A549 (cell line): Measurements from ENCODE around the gene MAPK1. TPM values are rescaled to one million over a fixed set of nuclear protein-coding genes. Genes with fewer than 3 reads are reported as not detected.
"Not testable (repeated sequence)": the region's sequence is repeated elsewhere in the genome, so short reads cannot be mapped to it uniquely, and the experiment has no call there.

ENCODE experiments used
- ATAC-seq, 2 experiments: fragments of 200-7000 bp in 1 of 2; fragments of >200 bp in 1 of 2; cut with Nextera tagmentation in 1 of 2; cut with Tn5 transposase in 1 of 2; 3 replicates each; pipeline versions ENCODE4 v1.8.0 to v1.9.1; 2018 to 2020; ENCODE audit warnings: mild to moderate bottlenecking in 1 of 2, moderate library complexity in 1 of 2
- CTCF ChIA-PET: fragments of 300-600 bp; sonication (Branson Sonifier 250); formaldehyde crosslinking; extraction: SDS; loops from one replicate; lab custom pipeline; 2021; ENCODE audit warnings: antibody characterized with exemption, inconsistent platforms; lab: Yijun Ruan, JAX
- POLR2A ChIA-PET: fragments of 350-600 bp; formaldehyde crosslinking; extraction: SDS; loops from one replicate; lab custom pipeline; 2021; ENCODE audit warnings: antibody characterized with exemption, inconsistent platforms; lab: Yijun Ruan, JAX
- DNase-seq, 2 experiments: peaks; one replicate each; pipeline versions ENCODE4 v3.0.0 to v3.0.0-alpha.2; 2011 to 2016; ENCODE audit warnings: low read depth in 1 of 2, low spot score in 1 of 2
- FAIRE-seq: peaks from 2 replicates; lab custom pipeline; 2011; peaks lifted over from hg19 to GRCh38; lab: Jason Lieb, UNC
- H3K27ac ChIP-seq, 2 experiments: fragments of >200 bp; sonication (Bioruptor Twin); formaldehyde crosslinking; 3 replicates each; pipeline ENCODE4 v1.5.1; 2016 to 2017
- H3K4me1 ChIP-seq: fragments of >200 bp; sonication (Bioruptor Twin); formaldehyde crosslinking; 3 replicates; pipeline ENCODE4 v1.6.1; 2016
- H3K4me2 ChIP-seq: fragments of >200 bp; sonication (Bioruptor Twin); formaldehyde crosslinking; 3 replicates; pipeline ENCODE4 v1.6.1; 2016
- H3K4me3 ChIP-seq: fragments of >200 bp; sonication (Bioruptor Twin); formaldehyde crosslinking; 3 replicates; pipeline ENCODE4 v1.5.1; 2016
- H3K9me3 ChIP-seq: fragments of >200 bp; sonication (Bioruptor Twin); formaldehyde crosslinking; 3 replicates; pipeline ENCODE4 v1.6.1; 2016
- CTCF ChIP-seq: fragments of >200 bp; sonication (Bioruptor Twin); formaldehyde crosslinking; IDR thresholded peaks from 3 replicates; pipeline ENCODE4 v1.5.1; 2016
- E2F6 ChIP-seq: IDR thresholded peaks from 2 replicates; pipeline ENCODE4 v1.6.1; 2012; ENCODE audit warnings: low read depth, borderline replicate concordance
- EP300 ChIP-seq, 2 experiments: fragments of >200 bp; sonication (Bioruptor Twin); formaldehyde crosslinking; IDR thresholded peaks; 2 replicates in 1 of 2; 3 replicates in 1 of 2; pipeline ENCODE4 v1.6.1; 2016 to 2017
- FOSB ChIP-seq: fragments of 250-450 bp; sonication (Bioruptor Pico); IDR thresholded peaks from 2 replicates; pipeline ENCODE4 v1.5.0; 2020; ENCODE audit warnings: mild to moderate bottlenecking, moderate library complexity
- FOXS1 ChIP-seq: fragments of 250-450 bp; sonication (Bioruptor Pico); IDR thresholded peaks from 2 replicates; pipeline ENCODE4 v1.5.0; 2020; ENCODE audit warnings: mild to moderate bottlenecking, moderate library complexity
- HMGXB4 ChIP-seq: fragments of 250-450 bp; sonication (Bioruptor Pico); IDR thresholded peaks from 2 replicates; pipeline ENCODE4 v1.5.0; 2021; ENCODE audit warnings: mild to moderate bottlenecking, moderate library complexity, borderline replicate concordance
- HOXA7 ChIP-seq: fragments of 250-450 bp; sonication (Bioruptor Pico); IDR thresholded peaks from 2 replicates; pipeline ENCODE4 v1.5.0; 2020; ENCODE audit warnings: mild to moderate bottlenecking, moderate library complexity
- HOXB13 ChIP-seq: fragments of 250-450 bp; sonication (Bioruptor Pico); IDR thresholded peaks from 2 replicates; pipeline ENCODE4 v1.5.0; 2020; ENCODE audit warnings: low read depth, mild to moderate bottlenecking, moderate library complexity
- POLR2A ChIP-seq: IDR thresholded peaks from 2 replicates; pipeline ENCODE4 v1.6.1; 2012; ENCODE audit warnings: mild to moderate bottlenecking, low read length
- RAD21 ChIP-seq, 2 experiments: fragments of >200 bp in 1 of 2; sonication (Bioruptor Twin) in 1 of 2; formaldehyde crosslinking in 1 of 2; IDR thresholded peaks in 1 of 2; conservative IDR thresholded peaks in 1 of 2; 2 replicates in 1 of 2; 3 replicates in 1 of 2; pipeline ENCODE4 v1.6.1; 2012 to 2018; ENCODE audit warnings: inconsistent platforms in 1 of 2
- RARB ChIP-seq: fragments of 250-450 bp; sonication (Bioruptor Pico); IDR thresholded peaks from 2 replicates; pipeline ENCODE4 v1.8.0; 2021; ENCODE audit warnings: mild to moderate bottlenecking, moderate library complexity
- RCOR1 ChIP-seq: fragments of 150-350 bp; IDR thresholded peaks from 2 replicates; pipeline ENCODE4 v1.6.1; 2014; ENCODE audit warnings: antibody characterized with exemption, low read length, low read depth
- RNF2 ChIP-seq: fragments of 200-600 bp; sonication (generic); IDR thresholded peaks from 2 replicates; pipeline ENCODE4 v1.6.1; 2016; ENCODE audit warnings: low read depth, mild to moderate bottlenecking, antibody characterized with exemption, moderate library complexity, borderline replicate concordance
- SMC3 ChIP-seq: fragments of >200 bp; sonication (Bioruptor Twin); formaldehyde crosslinking; IDR thresholded peaks from 3 replicates; pipeline ENCODE4 v1.6.1; 2018; ENCODE audit warnings: inconsistent platforms
- USF2 ChIP-seq: fragments of 450-650 bp; IDR thresholded peaks from 2 replicates; pipeline ENCODE4 v1.6.1; 2014; ENCODE audit warnings: antibody characterized with exemption
- ZC3H11A ChIP-seq: fragments of 450-650 bp; IDR thresholded peaks from 2 replicates; pipeline ENCODE4 v1.6.1; 2014; ENCODE audit warnings: antibody characterized with exemption, mild to moderate bottlenecking
- ZFP36 ChIP-seq: fragments of 450-650 bp; IDR thresholded peaks from 2 replicates; pipeline ENCODE4 v1.6.1; 2014; ENCODE audit warnings: borderline replicate concordance; ENCODE audit not compliant: partially characterized antibody
- ZNF302 ChIP-seq: fragments of 250-450 bp; sonication (Bioruptor Pico); IDR thresholded peaks from 2 replicates; pipeline ENCODE4 v1.9.0; 2021; ENCODE audit warnings: inconsistent platforms, mild to moderate bottlenecking, moderate library complexity
- ZSCAN20 ChIP-seq: fragments of 250-450 bp; sonication (Bioruptor Pico); IDR thresholded peaks from 2 replicates; pipeline ENCODE4 v1.8.0; 2022; ENCODE audit warnings: mild to moderate bottlenecking, moderate library complexity
- WGBS: methylation state at CpG from one replicate; pipeline ENCODE4 v1.1.6; 2017; ENCODE audit errors: missing lambda C conversion rate; 5-methylcytosine and 5-hydroxymethylcytosine counted together
- polyA plus RNA-seq, 4 experiments: library from polyadenylated mRNA; depleted of rRNA in 3 of 4; stranded (reverse); fragments of >200 nt; fragmentation: RNase III in 1 of 4; extraction: RNeasy Plus Mini Kit Qiagen cat#74134 plus additional on column Dnase treatment in 1 of 4; gene quantifications; 2 replicates in 3 of 4; 3 replicates in 1 of 4; pipeline ENCODE4 v1.2.3, GENCODE V29; 2011 to 2017
- TF ChIP-seq, protein P1 (sequence below): fragments of 200-600 bp; sonication (generic); IDR thresholded peaks from 2 replicates; pipeline ENCODE4 v1.6.1; 2016; ENCODE audit warnings: antibody characterized with exemption, mild to moderate bottlenecking, moderate library complexity
- TF ChIP-seq, protein P2 (sequence below): IDR thresholded peaks from 2 replicates; pipeline ENCODE4 v1.6.1; 2012

The MAPK1 gene
- polyA plus RNA-seq, 2 of the 4 experiments (the other 2 are of a cell fraction) = 28.8 to 85.5 TPM

DNA sequence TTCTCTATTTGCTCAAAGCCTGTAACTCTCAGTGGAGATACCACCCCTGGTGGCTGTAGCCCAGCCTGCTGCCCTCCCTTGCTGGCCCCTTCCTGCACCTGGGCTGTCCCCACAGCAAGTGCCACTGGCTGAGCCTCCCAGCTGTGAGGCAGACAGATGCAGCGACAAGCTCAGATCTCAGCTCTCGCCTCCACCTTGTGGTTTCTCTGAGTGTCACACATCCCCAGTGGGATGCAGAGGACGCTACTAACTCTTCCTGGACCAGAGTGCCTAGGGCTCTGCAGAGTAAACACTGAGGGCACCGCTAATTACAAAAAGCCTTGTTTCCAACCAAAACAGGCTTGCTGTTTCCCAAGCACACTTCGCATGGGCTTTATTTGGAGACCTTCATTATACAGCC is 140.8 kb downstream of the MAPK1 start:
- H3K4me2 ChIP-seq = no peak overlapping the region
- TF ChIP-seq RAD21 (conservative IDR thresholded peaks at IDR 0.05 in 1 of 2, IDR thresholded peaks at IDR 0.05 in 1 of 2) (peak in 1 of 2 experiments; percentile 51; a peak in 2 of 5 replicates), HMGXB4 (no peak), CTCF (0 out of 3 replicates have a peak, but pooled peaks have one; percentile 8), USF2 (no peak)
- H3K4me3 ChIP-seq = no peak overlapping the region
- H3K27ac ChIP-seq = no peak overlapping the region
- FAIRE-seq = no peak
- no peaks in the 10 kb centered on the region for H3K9me3 ChIP-seq
- H3K4me1 ChIP-seq = no peaks in the 10 kb centered on the region
- ATAC-seq = peak; percentile 98 to 99
- CTCF ChIA-PET = interaction anchor here (0.6 to 0.8 kb wide), 5 partner anchors 12 to 218 kb away, joined by 3 read pairs; no protein-coding TSS in a partner anchor
- WGBS = 24% methylated on average over 5 of the region's 5 CpGs
- POLR2A ChIA-PET = interaction anchor here (2.8 kb wide), 1 partner anchor 9 kb away, joined by 15 read pairs; the partner anchor contains the start of gene YPEL1
- peak; percentile 20 to 48 for DNase-seq

GRCh38 chr22:21725956-21726649 is 141.3 kb downstream of the MAPK1 start:
- Histone ChIP-seq H3K9me3 (no peaks in the 10 kb centered on the region), H3K4me1 (no peaks in the 10 kb centered on the region), H3K27ac (no peak overlapping the region), H3K4me2 (no peak overlapping the region), H3K4me3 (no peak overlapping the region)
- DNase-seq (no peak), ATAC-seq (no peak; a peak in 2 of 6 replicates), FAIRE-seq (no peak)
- TF ChIP-seq RCOR1 (no peak), HOXB13 (CRISPR knock-in tag) (no peak), POLR2A (no peak), RARB (CRISPR knock-in tag) (no peak), RNF2 (no peak), FOXS1 (CRISPR knock-in tag) (no peak), ZNF302 (CRISPR knock-in tag) (no peak), SMC3 (no peak), CTCF (no peak), FOSB (CRISPR knock-in tag) (no peak), ZC3H11A (no peak), HOXA7 (CRISPR knock-in tag) (no peak), EP300 (IDR thresholded peaks at IDR 0.05) (no peak), ZFP36 (no peak), ZSCAN20 (CRISPR knock-in tag) (no peak), E2F6 (no peak)
- TF ChIP-seq, protein P1, sequence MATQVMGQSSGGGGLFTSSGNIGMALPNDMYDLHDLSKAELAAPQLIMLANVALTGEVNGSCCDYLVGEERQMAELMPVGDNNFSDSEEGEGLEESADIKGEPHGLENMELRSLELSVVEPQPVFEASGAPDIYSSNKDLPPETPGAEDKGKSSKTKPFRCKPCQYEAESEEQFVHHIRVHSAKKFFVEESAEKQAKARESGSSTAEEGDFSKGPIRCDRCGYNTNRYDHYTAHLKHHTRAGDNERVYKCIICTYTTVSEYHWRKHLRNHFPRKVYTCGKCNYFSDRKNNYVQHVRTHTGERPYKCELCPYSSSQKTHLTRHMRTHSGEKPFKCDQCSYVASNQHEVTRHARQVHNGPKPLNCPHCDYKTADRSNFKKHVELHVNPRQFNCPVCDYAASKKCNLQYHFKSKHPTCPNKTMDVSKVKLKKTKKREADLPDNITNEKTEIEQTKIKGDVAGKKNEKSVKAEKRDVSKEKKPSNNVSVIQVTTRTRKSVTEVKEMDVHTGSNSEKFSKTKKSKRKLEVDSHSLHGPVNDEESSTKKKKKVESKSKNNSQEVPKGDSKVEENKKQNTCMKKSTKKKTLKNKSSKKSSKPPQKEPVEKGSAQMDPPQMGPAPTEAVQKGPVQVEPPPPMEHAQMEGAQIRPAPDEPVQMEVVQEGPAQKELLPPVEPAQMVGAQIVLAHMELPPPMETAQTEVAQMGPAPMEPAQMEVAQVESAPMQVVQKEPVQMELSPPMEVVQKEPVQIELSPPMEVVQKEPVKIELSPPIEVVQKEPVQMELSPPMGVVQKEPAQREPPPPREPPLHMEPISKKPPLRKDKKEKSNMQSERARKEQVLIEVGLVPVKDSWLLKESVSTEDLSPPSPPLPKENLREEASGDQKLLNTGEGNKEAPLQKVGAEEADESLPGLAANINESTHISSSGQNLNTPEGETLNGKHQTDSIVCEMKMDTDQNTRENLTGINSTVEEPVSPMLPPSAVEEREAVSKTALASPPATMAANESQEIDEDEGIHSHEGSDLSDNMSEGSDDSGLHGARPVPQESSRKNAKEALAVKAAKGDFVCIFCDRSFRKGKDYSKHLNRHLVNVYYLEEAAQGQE = no peak
- TF ChIP-seq, protein P2, sequence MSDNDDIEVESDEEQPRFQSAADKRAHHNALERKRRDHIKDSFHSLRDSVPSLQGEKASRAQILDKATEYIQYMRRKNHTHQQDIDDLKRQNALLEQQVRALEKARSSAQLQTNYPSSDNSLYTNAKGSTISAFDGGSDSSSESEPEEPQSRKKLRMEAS = no peak
- POLR2A ChIA-PET = interaction anchor here (2.8 kb wide), 1 partner anchor 10 kb away, joined by 15 read pairs; the partner anchor contains the start of gene YPEL1
- 55% methylated on average over 8 of the region's 19 CpGs for WGBS
- CTCF ChIA-PET = interaction anchor here (0.6 to 0.8 kb wide), 5 partner anchors 11 to 218 kb away, joined by 3 read pairs; no protein-coding TSS in a partner anchor

GRCh38 chr22:21724496-21724895 is 142.9 kb downstream of the MAPK1 start:
- H3K4me1 ChIP-seq, DNase-seq, H3K4me3 ChIP-seq, FAIRE-seq, H3K4me2 ChIP-seq, H3K9me3 ChIP-seq, POLR2A ChIA-PET, ATAC-seq, H3K27ac ChIP-seq: not testable (repeated sequence)
- WGBS = 76% methylated on average over 3 of the region's 3 CpGs
- CTCF ChIA-PET = interaction anchor here (0.6 to 0.8 kb wide), 2 partner anchors 8 to 213 kb away, joined by 3 to 4 read pairs; no protein-coding TSS in a partner anchor
